ENCODE data around the gene WRAP53.

WRAP53 gene

DNA sequence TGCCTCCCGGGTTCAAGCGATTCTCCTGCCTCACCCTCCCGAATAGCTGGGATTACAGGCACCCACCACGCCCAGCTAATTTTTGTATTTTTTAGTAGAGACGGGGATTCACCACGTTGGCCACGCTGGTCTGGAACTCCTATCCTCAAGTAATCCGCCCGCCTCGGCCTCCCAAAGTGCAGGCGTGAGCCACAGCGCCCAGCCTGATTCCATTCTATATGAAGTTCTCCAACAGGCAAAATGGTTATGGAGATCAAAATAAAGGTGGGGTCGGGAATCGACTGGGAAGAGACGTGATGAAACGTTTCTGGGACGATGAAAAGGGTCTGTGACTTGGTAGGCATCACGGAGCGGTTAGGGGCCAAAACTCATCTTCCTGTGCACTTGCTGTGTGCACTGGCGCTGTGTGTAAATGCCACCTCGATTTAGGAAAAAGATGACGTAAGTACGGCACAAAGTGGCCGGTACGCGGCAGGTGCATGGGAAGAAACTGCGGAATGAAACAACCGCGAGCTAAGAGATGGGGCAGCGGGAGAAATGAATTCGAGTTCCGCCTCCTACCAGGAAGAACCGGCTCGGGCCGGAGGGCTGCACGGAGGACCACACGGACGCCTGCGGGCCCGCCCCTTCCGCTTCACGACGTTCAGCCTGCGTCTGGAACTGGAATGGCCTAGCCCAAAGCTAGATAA, 2.6 kb upstream of the WRAP53 start:
- Histone ChIP-seq H3K9ac (ENCODE audit: low read length) (peak overlapping the region; percentile 100), H3K4me2 (ENCODE audit: low read length) (peak overlapping the region; percentile 93), H2AFZ (ENCODE audit: low read depth, low read length) (no peak overlapping the region), H3K9me3 (ENCODE audit: insufficient read depth, low read length) (no peaks in the 10 kb centered on the region), H3K4me1 (ENCODE audit: low read length) (peaks cover 17% of the 10 kb centered on the region), H4K20me1 (ENCODE audit: insufficient read depth, low read length) (peaks cover 29% of the 10 kb centered on the region), H3K79me2 (ENCODE audit: low read length) (peaks cover 78% of the 10 kb centered on the region), H3K36me3 (replicated peaks; ENCODE audit: low read depth, low read length) (peaks cover 25% of the 10 kb centered on the region), H3K4me3 (ENCODE audit: low read length) (peak overlapping the region; percentile 100), H3K27me3 (ENCODE audit: low read depth, low read length) (no peaks in the 10 kb centered on the region), H3K27ac (ENCODE audit: low read length) (peak overlapping the region; percentile 92)
- no peak for TF ChIP-seq EZH2phosphoT487 (IDR thresholded peaks at IDR 0.05; ENCODE audit: low read depth)
- TF ChIP-seq, protein P1, sequence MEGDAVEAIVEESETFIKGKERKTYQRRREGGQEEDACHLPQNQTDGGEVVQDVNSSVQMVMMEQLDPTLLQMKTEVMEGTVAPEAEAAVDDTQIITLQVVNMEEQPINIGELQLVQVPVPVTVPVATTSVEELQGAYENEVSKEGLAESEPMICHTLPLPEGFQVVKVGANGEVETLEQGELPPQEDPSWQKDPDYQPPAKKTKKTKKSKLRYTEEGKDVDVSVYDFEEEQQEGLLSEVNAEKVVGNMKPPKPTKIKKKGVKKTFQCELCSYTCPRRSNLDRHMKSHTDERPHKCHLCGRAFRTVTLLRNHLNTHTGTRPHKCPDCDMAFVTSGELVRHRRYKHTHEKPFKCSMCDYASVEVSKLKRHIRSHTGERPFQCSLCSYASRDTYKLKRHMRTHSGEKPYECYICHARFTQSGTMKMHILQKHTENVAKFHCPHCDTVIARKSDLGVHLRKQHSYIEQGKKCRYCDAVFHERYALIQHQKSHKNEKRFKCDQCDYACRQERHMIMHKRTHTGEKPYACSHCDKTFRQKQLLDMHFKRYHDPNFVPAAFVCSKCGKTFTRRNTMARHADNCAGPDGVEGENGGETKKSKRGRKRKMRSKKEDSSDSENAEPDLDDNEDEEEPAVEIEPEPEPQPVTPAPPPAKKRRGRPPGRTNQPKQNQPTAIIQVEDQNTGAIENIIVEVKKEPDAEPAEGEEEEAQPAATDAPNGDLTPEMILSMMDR (IDR thresholded peaks at IDR 0.05; ENCODE audit: low read depth, low read length), result no peak

DNA sequence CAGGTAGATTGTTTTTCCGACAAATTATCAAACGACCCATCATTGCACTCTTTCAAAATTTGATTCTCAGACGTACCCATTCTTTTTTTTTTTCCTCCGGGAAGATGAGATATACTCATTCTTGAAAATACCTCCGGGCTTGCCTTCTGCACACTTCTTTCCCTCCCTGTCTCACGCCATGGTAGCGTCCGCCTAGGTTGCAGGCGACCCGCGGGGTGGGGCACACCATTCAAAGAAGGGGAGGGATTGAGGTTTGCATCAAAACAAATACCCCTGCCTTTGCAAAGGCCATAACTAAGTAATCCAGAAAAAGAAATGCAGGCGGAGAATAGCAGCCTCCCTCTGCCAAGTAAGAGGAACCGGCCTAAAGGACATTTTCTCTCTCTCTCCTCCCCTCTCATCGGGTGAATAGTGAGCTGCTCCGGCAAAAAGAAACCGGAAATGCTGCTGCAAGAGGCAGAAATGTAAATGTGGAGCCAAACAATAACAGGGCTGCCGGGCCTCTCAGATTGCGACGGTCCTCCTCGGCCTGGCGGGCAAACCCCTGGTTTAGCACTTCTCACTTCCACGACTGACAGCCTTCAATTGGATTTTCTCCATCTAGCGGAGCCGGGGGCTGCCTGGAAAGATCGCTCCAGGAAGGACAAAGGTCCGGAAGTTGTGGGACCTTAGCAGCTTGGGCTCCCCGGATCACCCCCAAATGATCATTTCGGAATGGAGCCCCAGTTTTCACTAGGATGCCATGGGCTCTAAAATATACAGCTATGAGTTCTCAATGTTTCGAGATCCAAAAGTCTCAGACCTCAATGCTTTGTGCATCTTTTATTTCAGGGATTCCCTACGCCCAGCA, 1.8 kb upstream of the WRAP53 start:
- Histone ChIP-seq H3K36me3 (replicated peaks; ENCODE audit: low read depth, low read length) (peaks cover 25% of the 10 kb centered on the region), H3K4me3 (ENCODE audit: low read length) (peak overlapping the region; percentile 100), H4K20me1 (ENCODE audit: insufficient read depth, low read length) (peaks cover 29% of the 10 kb centered on the region), H3K27me3 (ENCODE audit: low read depth, low read length) (no peaks in the 10 kb centered on the region), H3K9me3 (ENCODE audit: insufficient read depth, low read length) (no peaks in the 10 kb centered on the region), H3K4me2 (ENCODE audit: low read length) (peak overlapping the region; percentile 93), H3K79me2 (ENCODE audit: low read length) (peaks cover 73% of the 10 kb centered on the region), H3K9ac (ENCODE audit: low read length) (peak overlapping the region; percentile 100), H3K27ac (ENCODE audit: low read length) (peak overlapping the region; percentile 92), H3K4me1 (ENCODE audit: low read length) (peaks cover 17% of the 10 kb centered on the region), H2AFZ (ENCODE audit: low read depth, low read length) (no peak overlapping the region)
- no peak for TF ChIP-seq EZH2phosphoT487 (IDR thresholded peaks at IDR 0.05; ENCODE audit: low read depth)
- TF ChIP-seq, protein P1 (IDR thresholded peaks at IDR 0.05; ENCODE audit: low read depth, low read length), result no peak

DNA sequence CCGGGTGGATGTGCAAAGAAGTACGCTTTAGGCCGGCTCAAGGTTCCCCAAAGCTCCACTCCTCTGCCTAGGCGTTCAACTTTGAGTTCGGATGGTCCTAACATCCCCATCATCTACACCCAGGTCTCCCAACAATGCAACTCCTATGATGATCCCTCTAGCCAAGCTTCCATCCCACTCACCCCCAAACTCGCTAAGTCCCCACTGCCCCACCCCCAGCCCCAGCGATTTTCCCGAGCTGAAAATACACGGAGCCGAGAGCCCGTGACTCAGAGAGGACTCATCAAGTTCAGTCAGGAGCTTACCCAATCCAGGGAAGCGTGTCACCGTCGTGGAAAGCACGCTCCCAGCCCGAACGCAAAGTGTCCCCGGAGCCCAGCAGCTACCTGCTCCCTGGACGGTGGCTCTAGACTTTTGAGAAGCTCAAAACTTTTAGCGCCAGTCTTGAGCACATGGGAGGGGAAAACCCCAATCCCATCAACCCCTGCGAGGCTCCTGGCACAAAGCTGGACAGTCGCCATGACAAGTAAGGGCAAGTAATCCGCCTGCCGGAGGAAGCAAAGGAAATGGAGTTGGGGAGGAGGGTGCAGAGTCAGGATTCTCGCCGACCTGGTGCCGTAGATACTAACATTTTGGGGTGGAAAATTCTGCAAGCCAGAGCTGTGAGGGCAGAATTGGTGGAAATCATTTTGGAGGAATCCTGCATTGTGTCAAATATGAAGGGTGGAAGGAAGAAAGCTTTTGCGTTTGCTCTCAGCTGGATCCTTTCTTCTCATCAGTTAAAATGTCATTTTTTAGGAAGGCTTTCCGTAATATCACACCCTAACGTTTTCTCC, 987 bp upstream of the WRAP53 start, which contains the start of gene TP53:
Gene TP53 (minus strand): TSS at position 419 of the 836 bp plus-strand sequence. CDS start 10,896 bp downstream, outside the sequence.
- H3K36me3 ChIP-seq (replicated peaks; ENCODE audit: low read depth, low read length), result peaks cover 25% of the 10 kb centered on the region
- H4K20me1 ChIP-seq (ENCODE audit: insufficient read depth, low read length), result peaks cover 29% of the 10 kb centered on the region
- H3K79me2 ChIP-seq (ENCODE audit: low read length), result peaks cover 67% of the 10 kb centered on the region
- peaks cover 17% of the 10 kb centered on the region for H3K4me1 ChIP-seq (ENCODE audit: low read length)
- no peaks in the 10 kb centered on the region for H3K9me3 ChIP-seq (ENCODE audit: insufficient read depth, low read length)
- peak within 1 kb of the TSS; percentile 88 for H2AFZ ChIP-seq (ENCODE audit: low read depth, low read length)
- H3K27me3 ChIP-seq (ENCODE audit: low read depth, low read length), result no peaks in the 10 kb centered on the region
- peak within 1 kb of the TSS; percentile 100 for H3K9ac ChIP-seq (ENCODE audit: low read length)
- TF ChIP-seq, protein P1 (IDR thresholded peaks at IDR 0.05; ENCODE audit: low read depth, low read length), result no peak
- TF ChIP-seq EZH2phosphoT487 (IDR thresholded peaks at IDR 0.05; ENCODE audit: low read depth), result no peak
- H3K4me3 ChIP-seq (ENCODE audit: low read length), result peak within 1 kb of the TSS; percentile 100
- peak within 1 kb of the TSS; percentile 92 for H3K27ac ChIP-seq (ENCODE audit: low read length)
- H3K4me2 ChIP-seq (ENCODE audit: low read length), result peak within 1 kb of the TSS; percentile 93

Measured in OCI-LY3 (cell line).